A673 (cell line): ENCODE data around the gene MAML3. TPM values are rescaled to one million over a fixed set of nuclear protein-coding genes. Genes with fewer than 3 reads are reported as not detected.

ENCODE experiments used
- BruUV-seq: library from RNA; stranded (reverse); fragments of 400-500 nt; replicated peaks from 2 replicates; lab custom pipeline; 2021; lab: Mats Ljungman, UMichigan
- CTCF ChIA-PET: fragments of 300-600 bp; sonication (Branson Sonifier 250); formaldehyde crosslinking; loops from one replicate; lab custom pipeline; 2022; ENCODE audit warnings: antibody characterized with exemption; lab: Charles Lee
- POLR2A ChIA-PET: fragments of 300-600 bp; sonication (Branson Sonifier 250); formaldehyde crosslinking; loops from one replicate; lab custom pipeline; 2022; ENCODE audit warnings: antibody characterized with exemption; ENCODE audit not compliant: low non-redundant PET; lab: Charles Lee
- DNase-seq: peaks from one replicate; pipeline ENCODE4 v3.0.0-alpha.2; 2015; ENCODE audit warnings: low spot score
- H3K27ac ChIP-seq: fragments of 200-600 bp; sonication (generic); 2 replicates; pipeline ENCODE4 v1.5.1; 2016; ENCODE audit warnings: mixed run types, low read depth, mild to moderate bottlenecking, mixed read lengths, antibody characterized with exemption, low read length; ENCODE audit not compliant: poor library complexity, severe bottlenecking
- H3K27me3 ChIP-seq: fragments of 200-600 bp; sonication (generic); replicated peaks from 2 replicates; pipeline ENCODE4 v1.6.1; 2017; ENCODE audit warnings: mixed run types, low read depth, mild to moderate bottlenecking, mixed read lengths, antibody characterized with exemption, low read length; ENCODE audit not compliant: insufficient read depth, poor library complexity
- H3K36me3 ChIP-seq: fragments of 200-600 bp; sonication (generic); 2 replicates; pipeline ENCODE4 v1.6.1; 2016; ENCODE audit warnings: mixed run types, mild to moderate bottlenecking, mixed read lengths, antibody characterized with exemption, low read length; ENCODE audit not compliant: insufficient read depth, poor library complexity, severe bottlenecking
- H3K4me1 ChIP-seq: fragments of 200-600 bp; sonication (generic); 2 replicates; pipeline ENCODE4 v1.6.1; 2017; ENCODE audit warnings: mixed run types, mild to moderate bottlenecking, mixed read lengths, antibody characterized with exemption, low read length; ENCODE audit not compliant: insufficient read depth, poor library complexity, severe bottlenecking
- H3K4me3 ChIP-seq: fragments of 200-600 bp; sonication (generic); 2 replicates; pipeline ENCODE4 v1.5.1; 2016; ENCODE audit warnings: low read depth, mixed run types, mild to moderate bottlenecking, mixed read lengths, low read length; ENCODE audit not compliant: poor library complexity, severe bottlenecking
- H3K9me3 ChIP-seq: fragments of 200-600 bp; sonication (generic); 2 replicates; pipeline ENCODE4 v1.6.1; 2016; ENCODE audit warnings: mixed run types, low read depth, mild to moderate bottlenecking, mixed read lengths, antibody characterized with exemption, low read length; ENCODE audit not compliant: poor library complexity, severe bottlenecking
- CTCF ChIP-seq: fragments of 300-800, 200-600 bp; sonication (generic); conservative IDR thresholded peaks from 2 replicates; pipeline ENCODE4 v1.5.1; 2017; ENCODE audit warnings: low read depth, mild to moderate bottlenecking, antibody characterized with exemption, low read length, moderate library complexity, mixed read lengths
- EZH2 ChIP-seq: fragments of 200-600 bp; sonication (generic); IDR thresholded peaks from 2 replicates; pipeline ENCODE4 v1.6.1; 2017; ENCODE audit warnings: borderline replicate concordance, low read depth, mild to moderate bottlenecking, mixed read lengths, antibody characterized with exemption, low read length; ENCODE audit not compliant: poor library complexity, severe bottlenecking
- intact Hi-C: fragments of 100-400 bp; cut with micrococcal nuclease; formaldehyde crosslinking; loops from one replicate; pipeline ENCODE4 v1.10.0; 2022; ENCODE audit not compliant: unreplicated experiment
- total RNA-seq: library from RNA; stranded (reverse); gene quantifications from 2 replicates; pipeline ENCODE4 v1.2.3, GENCODE V29; 2021

Gene MAML3
- total RNA-seq, 1 experiment from 2014 or later = 3.7 TPM

GRCh38 chr4:139685180-139685579, 468.8 kb downstream of the MAML3 start:
- TF ChIP-seq CTCF (no peak), EZH2 (no peak)
- H3K4me1 ChIP-seq = peaks cover 3% of the 10 kb centered on the region
- H3K4me3 ChIP-seq = no peak overlapping the region
- H3K9me3 ChIP-seq = no peaks in the 10 kb centered on the region
- no peaks in the 10 kb centered on the region for H3K36me3 ChIP-seq
- no TSS peak for BruUV-seq
- intact Hi-C loops = no loop called here
- POLR2A ChIA-PET = no interaction called here
- no peak overlapping the region for H3K27ac ChIP-seq
- DNase-seq = no peak
- H3K27me3 ChIP-seq = no peaks in the 10 kb centered on the region
- CTCF ChIA-PET = no interaction called here

DNA sequence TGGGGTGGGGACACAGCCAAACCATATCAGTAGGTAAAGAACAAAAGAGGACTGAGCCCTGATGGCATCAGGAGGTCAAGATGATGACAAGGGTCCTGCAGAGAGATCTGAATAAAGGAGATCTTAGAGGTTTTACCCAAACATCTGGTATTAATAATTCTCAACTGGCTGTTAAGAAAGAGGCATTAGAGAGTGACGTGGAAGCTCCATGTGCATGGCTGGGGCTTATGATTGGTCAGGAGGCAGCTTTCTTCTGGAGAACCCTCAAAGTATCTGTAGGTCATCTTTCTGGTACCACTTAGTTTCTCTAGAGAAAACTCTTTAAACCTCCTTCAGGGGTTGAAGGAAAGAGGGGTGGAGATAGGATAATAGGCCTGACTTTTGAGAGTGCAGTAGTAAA, 469.6 kb downstream of the MAML3 start:
- no peak for DNase-seq
- ChIA-PET CTCF (no interaction called here), POLR2A (no interaction called here)
- H3K4me3 ChIP-seq = no peak overlapping the region
- no TSS peak for BruUV-seq
- H3K9me3 ChIP-seq = no peaks in the 10 kb centered on the region
- H3K36me3 ChIP-seq = no peaks in the 10 kb centered on the region
- no peaks in the 10 kb centered on the region for H3K27me3 ChIP-seq
- peaks cover 3% of the 10 kb centered on the region for H3K4me1 ChIP-seq
- TF ChIP-seq EZH2 (no peak), CTCF (no peak)
- intact Hi-C loops = no loop called here
- H3K27ac ChIP-seq = no peak overlapping the region

DNA sequence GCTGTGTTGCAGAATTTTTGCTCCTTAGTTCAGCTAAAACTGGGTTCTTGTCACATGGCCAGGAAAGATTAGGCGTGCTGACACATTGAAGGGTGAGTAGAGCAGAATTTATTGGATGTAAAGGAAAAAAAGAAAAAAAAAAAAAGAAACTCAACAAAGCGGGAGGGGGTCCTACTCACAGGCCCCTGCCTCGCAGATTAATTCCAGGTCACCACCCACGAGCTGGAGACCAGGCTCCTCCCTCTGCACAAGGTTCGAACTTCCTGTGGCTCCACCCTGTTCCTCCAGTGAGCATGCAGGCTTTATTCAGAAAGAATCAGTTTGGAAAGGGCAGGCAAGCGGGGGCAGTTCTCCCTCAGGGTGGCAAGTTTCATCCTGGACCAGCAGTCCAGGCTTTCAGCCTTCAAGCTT, 471.2 kb downstream of the MAML3 start:
- Histone ChIP-seq H3K36me3 (no peaks in the 10 kb centered on the region), H3K4me3 (no peak overlapping the region), H3K27ac (no peak overlapping the region), H3K9me3 (no peaks in the 10 kb centered on the region), H3K4me1 (peaks cover 3% of the 10 kb centered on the region), H3K27me3 (no peaks in the 10 kb centered on the region)
- BruUV-seq = no TSS peak
- TF ChIP-seq CTCF (no peak), EZH2 (no peak)
- ChIA-PET CTCF (no interaction called here), POLR2A (no interaction called here)
- intact Hi-C loops = no loop called here
- no peak for DNase-seq
